ENCODE results near the gene SKI. TPM values are rescaled to one million over a fixed set of nuclear protein-coding genes. Genes with fewer than 3 reads are reported as not detected.

The SKI gene
- total RNA-seq, 2 experiments from 2014 or later: 4.7 to 11.7 TPM

DNA sequence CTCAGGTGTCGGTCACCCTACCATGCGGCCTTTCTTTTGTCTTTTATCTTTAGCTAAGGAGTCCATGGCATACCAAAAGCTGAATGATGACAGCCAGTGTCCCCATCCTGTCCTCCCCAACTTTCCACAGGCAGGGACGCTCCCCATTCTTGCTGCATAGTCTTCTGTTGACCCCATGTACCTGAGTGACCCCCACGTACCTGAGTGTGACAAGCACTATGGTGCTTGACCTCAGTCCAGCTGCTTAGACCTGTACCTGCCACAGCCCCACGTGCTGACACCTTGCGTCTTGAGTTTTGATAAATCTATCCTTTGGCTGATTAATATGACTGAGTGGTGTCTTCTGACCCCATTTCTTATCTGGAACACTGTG lies 26.9 kb downstream of the SKI start:
- Histone ChIP-seq H3K27ac (ENCODE audit: low read depth, low read length, poor library complexity, severe bottlenecking) (peak overlapping the region; percentile 77), H3K4me1 (ENCODE audit: insufficient read depth, low read length, poor library complexity, severe bottlenecking) (peaks cover 43% of the 10 kb centered on the region), H3K4me2 (ENCODE audit: low read length) (0 out of 2 replicates have a peak overlapping the region, but pooled peaks have one; percentile 4), H2AFZ (ENCODE audit: low read length) (no peak overlapping the region; the same call in 1 of the 2 replicates), H4K20me1 (ENCODE audit: insufficient read depth, low read length) (no peaks in the 10 kb centered on the region), H3K9me2 (ENCODE audit: insufficient read depth, low read length) (no peaks in the 10 kb centered on the region), H3K9me3 (ENCODE audit: low read length) (peaks cover 23% of the 10 kb centered on the region), H3K36me3 (ENCODE audit: insufficient read depth, low read length) (peaks cover 7% of the 10 kb centered on the region), H3K4me3 (ENCODE audit: low read depth, low read length, poor library complexity, severe bottlenecking) (peak overlapping the region; percentile 32), H3K79me2 (ENCODE audit: insufficient read depth, low read depth, low read length) (no peaks in the 10 kb centered on the region)
- ChIA-PET CTCF (ENCODE audit: unreplicated experiment) (interaction anchor here (0.6 kb wide), 1 partner anchor 876 kb away, joined by 3 read pairs; no protein-coding TSS in a partner anchor), POLR2A (no interaction called here)
- DNase-seq (ENCODE audit: low spot score): no peak
- TF ChIP-seq, protein P1, sequence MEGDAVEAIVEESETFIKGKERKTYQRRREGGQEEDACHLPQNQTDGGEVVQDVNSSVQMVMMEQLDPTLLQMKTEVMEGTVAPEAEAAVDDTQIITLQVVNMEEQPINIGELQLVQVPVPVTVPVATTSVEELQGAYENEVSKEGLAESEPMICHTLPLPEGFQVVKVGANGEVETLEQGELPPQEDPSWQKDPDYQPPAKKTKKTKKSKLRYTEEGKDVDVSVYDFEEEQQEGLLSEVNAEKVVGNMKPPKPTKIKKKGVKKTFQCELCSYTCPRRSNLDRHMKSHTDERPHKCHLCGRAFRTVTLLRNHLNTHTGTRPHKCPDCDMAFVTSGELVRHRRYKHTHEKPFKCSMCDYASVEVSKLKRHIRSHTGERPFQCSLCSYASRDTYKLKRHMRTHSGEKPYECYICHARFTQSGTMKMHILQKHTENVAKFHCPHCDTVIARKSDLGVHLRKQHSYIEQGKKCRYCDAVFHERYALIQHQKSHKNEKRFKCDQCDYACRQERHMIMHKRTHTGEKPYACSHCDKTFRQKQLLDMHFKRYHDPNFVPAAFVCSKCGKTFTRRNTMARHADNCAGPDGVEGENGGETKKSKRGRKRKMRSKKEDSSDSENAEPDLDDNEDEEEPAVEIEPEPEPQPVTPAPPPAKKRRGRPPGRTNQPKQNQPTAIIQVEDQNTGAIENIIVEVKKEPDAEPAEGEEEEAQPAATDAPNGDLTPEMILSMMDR (conservative IDR thresholded peaks at IDR 0.05; ENCODE audit: low read length): no peak
- TF ChIP-seq EZH2phosphoT487 (IDR thresholded peaks at IDR 0.05; ENCODE audit: borderline replicate concordance, low read depth, low read length): no peak
- intact Hi-C loops (cut with micrococcal nuclease; ENCODE audit: unreplicated experiment): no loop called here
- BruUV-seq (replicated peaks): no TSS peak

DNA sequence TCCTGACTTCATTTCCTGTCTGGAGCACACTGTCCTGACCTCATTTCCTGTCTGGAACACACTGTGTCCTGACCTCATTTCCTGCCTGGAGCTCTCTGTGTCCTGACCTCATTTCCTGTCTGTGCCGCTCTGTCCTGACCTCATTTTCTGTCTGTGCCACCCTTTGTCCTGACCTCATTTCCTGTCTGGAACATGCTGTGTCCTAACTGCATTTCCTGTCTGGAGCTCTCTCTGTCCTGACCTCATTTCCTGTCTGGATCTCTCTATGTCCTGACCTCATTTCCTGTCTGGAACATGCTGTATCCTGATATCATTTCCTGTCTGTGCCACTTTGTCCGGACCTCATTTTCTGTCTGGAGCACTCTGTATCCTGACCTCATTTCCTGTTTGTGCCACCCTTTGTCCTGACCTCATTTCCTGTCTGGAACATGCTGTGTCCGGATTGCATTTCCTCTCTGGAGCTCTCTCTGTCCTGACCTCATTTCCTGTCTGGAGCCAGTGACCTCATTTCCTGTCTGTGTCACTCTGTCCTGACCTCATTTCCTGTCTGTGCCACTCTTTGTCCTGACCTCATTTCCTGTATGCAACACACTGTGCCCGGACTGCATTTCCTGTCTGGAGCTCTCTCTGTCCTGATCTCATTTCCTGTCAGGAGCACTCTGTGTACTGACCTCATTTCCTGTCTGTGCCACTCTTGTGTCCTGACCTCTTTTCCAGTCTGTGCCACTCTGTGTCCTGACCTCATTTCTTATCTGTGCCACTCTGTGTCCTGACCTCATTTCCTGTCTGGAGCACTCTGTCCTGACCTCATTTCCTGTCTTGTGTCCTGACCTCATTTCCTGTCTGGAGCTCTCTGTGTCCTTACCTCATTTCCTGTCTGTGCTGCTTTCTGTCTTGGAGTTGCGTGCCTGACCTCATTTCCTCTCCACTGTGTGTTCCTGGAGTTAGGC lies 27.6 kb downstream of the SKI start:
- intact Hi-C loops (cut with micrococcal nuclease; ENCODE audit: unreplicated experiment): no loop called here
- peak; percentile 90 for DNase-seq (ENCODE audit: low spot score)
- no peak for TF ChIP-seq EZH2phosphoT487 (IDR thresholded peaks at IDR 0.05; ENCODE audit: borderline replicate concordance, low read depth, low read length)
- TF ChIP-seq, protein P1 (conservative IDR thresholded peaks at IDR 0.05; ENCODE audit: low read length): no peak
- 0 out of 2 replicates have a peak overlapping the region, but pooled peaks have one; percentile 4 for H3K4me2 ChIP-seq (ENCODE audit: low read length)
- POLR2A ChIA-PET: interaction anchor here (0.7 kb wide), 1 partner anchor 1171 kb away, joined by 3 read pairs; no protein-coding TSS in a partner anchor
- H4K20me1 ChIP-seq (ENCODE audit: insufficient read depth, low read length): no peaks in the 10 kb centered on the region
- H2AFZ ChIP-seq (ENCODE audit: low read length): peak overlapping the region; percentile 65; the same call in 1 of the 2 replicates
- peaks cover 23% of the 10 kb centered on the region for H3K9me3 ChIP-seq (ENCODE audit: low read length)
- no peaks in the 10 kb centered on the region for H3K9me2 ChIP-seq (ENCODE audit: insufficient read depth, low read length)
- CTCF ChIA-PET (ENCODE audit: unreplicated experiment): no interaction called here
- no TSS peak for BruUV-seq (replicated peaks)
- H3K27ac ChIP-seq (ENCODE audit: low read depth, low read length, poor library complexity, severe bottlenecking): peak overlapping the region; percentile 77
- H3K79me2 ChIP-seq (ENCODE audit: insufficient read depth, low read depth, low read length): no peaks in the 10 kb centered on the region
- peak overlapping the region; percentile 32 for H3K4me3 ChIP-seq (ENCODE audit: low read depth, low read length, poor library complexity, severe bottlenecking)
- peaks cover 43% of the 10 kb centered on the region for H3K4me1 ChIP-seq (ENCODE audit: insufficient read depth, low read length, poor library complexity, severe bottlenecking)
- H3K36me3 ChIP-seq (ENCODE audit: insufficient read depth, low read length): peaks cover 7% of the 10 kb centered on the region

All from OCI-LY7 (cell line).